ENCODE data around the gene WDR88. TPM values are rescaled to one million over a fixed set of nuclear protein-coding genes. Genes with fewer than 3 reads are reported as not detected.

Gene WDR88
- total and polyA plus RNA-seq, 2 of the 13 experiments (the other 11 are each of a cell fraction or from before 2014, with no cell fraction given): not detected

- 0 out of 2 replicates have a peak, but pooled peaks have one; percentile 22 for TF ChIP-seq DMAP1 (CRISPR knock-in tag; IDR thresholded peaks at IDR 0.05)
- peak; percentile 26; the same call in 1 of the 2 replicates for TF ChIP-seq HDAC1 (CRISPR knock-in tag; IDR thresholded peaks at IDR 0.05)
- 0 out of 2 replicates have a peak, but pooled peaks have one; percentile 47 for TF ChIP-seq KDM5B (CRISPR knock-in tag; IDR thresholded peaks at IDR 0.05; ENCODE audit: borderline replicate concordance)
- TF ChIP-seq KDM1A (CRISPR knock-in tag; IDR thresholded peaks at IDR 0.05): peak; percentile 17; the same call in 1 of the 2 replicates
- TF ChIP-seq XRCC5 (optimal IDR thresholded peaks at IDR 0.05; ENCODE audit: low read length): peak; percentile 45
- peak; percentile 74; the same call in 1 of the 2 replicates for TF ChIP-seq ZMYM2 (CRISPR knock-in tag; IDR thresholded peaks at IDR 0.05)
- no peak for TF ChIP-seq RBFOX2 (IDR thresholded peaks at IDR 0.05; ENCODE audit: low read depth, low read length)
- TF ChIP-seq JUND (CRISPR knock-in tag; IDR thresholded peaks at IDR 0.05): no peak
- TF ChIP-seq ESRRA (CRISPR knock-in tag; IDR thresholded peaks at IDR 0.05; ENCODE audit: low read depth): 0 out of 2 replicates have a peak, but pooled peaks have one; percentile 39
- TF ChIP-seq, protein P1, sequence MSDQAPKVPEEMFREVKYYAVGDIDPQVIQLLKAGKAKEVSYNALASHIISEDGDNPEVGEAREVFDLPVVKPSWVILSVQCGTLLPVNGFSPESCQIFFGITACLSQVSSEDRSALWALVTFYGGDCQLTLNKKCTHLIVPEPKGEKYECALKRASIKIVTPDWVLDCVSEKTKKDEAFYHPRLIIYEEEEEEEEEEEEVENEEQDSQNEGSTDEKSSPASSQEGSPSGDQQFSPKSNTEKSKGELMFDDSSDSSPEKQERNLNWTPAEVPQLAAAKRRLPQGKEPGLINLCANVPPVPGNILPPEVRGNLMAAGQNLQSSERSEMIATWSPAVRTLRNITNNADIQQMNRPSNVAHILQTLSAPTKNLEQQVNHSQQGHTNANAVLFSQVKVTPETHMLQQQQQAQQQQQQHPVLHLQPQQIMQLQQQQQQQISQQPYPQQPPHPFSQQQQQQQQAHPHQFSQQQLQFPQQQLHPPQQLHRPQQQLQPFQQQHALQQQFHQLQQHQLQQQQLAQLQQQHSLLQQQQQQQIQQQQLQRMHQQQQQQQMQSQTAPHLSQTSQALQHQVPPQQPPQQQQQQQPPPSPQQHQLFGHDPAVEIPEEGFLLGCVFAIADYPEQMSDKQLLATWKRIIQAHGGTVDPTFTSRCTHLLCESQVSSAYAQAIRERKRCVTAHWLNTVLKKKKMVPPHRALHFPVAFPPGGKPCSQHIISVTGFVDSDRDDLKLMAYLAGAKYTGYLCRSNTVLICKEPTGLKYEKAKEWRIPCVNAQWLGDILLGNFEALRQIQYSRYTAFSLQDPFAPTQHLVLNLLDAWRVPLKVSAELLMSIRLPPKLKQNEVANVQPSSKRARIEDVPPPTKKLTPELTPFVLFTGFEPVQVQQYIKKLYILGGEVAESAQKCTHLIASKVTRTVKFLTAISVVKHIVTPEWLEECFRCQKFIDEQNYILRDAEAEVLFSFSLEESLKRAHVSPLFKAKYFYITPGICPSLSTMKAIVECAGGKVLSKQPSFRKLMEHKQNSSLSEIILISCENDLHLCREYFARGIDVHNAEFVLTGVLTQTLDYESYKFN (CRISPR knock-in tag; conservative IDR thresholded peaks at IDR 0.05): peak; percentile 65
- TF ChIP-seq ZBTB7B (CRISPR knock-in tag; IDR thresholded peaks at IDR 0.05): peak; percentile 91
- peak; percentile 6; the same call in 1 of the 2 replicates for TF ChIP-seq HOXA3 (CRISPR knock-in tag; IDR thresholded peaks at IDR 0.05)
- 0 out of 2 replicates have a peak, but pooled peaks have one; percentile 36 for TF ChIP-seq NR2F6 (IDR thresholded peaks at IDR 0.05)
- TF ChIP-seq NR2F6 (CRISPR knock-in tag; IDR thresholded peaks at IDR 0.05): peak; percentile 69
- TF ChIP-seq SNAI1 (CRISPR knock-in tag; IDR thresholded peaks at IDR 0.05; ENCODE audit: borderline replicate concordance): 0 out of 2 replicates have a peak, but pooled peaks have one; percentile 41
- peak; percentile 64; the same call in 1 of the 2 replicates for TF ChIP-seq HNF4G (IDR thresholded peaks at IDR 0.05; ENCODE audit: borderline replicate concordance, low read depth, low read length)
- TF ChIP-seq HNF4G (CRISPR knock-in tag; IDR thresholded peaks at IDR 0.05; ENCODE audit: borderline replicate concordance, low read depth): no peak
- TF ChIP-seq, protein P2, sequence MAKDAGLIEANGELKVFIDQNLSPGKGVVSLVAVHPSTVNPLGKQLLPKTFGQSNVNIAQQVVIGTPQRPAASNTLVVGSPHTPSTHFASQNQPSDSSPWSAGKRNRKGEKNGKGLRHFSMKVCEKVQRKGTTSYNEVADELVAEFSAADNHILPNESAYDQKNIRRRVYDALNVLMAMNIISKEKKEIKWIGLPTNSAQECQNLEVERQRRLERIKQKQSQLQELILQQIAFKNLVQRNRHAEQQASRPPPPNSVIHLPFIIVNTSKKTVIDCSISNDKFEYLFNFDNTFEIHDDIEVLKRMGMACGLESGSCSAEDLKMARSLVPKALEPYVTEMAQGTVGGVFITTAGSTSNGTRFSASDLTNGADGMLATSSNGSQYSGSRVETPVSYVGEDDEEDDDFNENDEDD (CRISPR knock-in tag; IDR thresholded peaks at IDR 0.05; ENCODE audit: borderline replicate concordance): 0 out of 2 replicates have a peak, but pooled peaks have one; percentile 38
These were observed 93.0 kb downstream of the WDR88 start (continued) for GRCh38 chr19:33224694-33225457.
